GM21526 (cell line): ENCODE measurements around the gene SYNJ2.

Experiments used
- ATAC-seq: cut with Tn5 transposase; IDR thresholded peaks from one replicate; pipeline ENCODE4 v1.9.1; 2021; ENCODE audit warnings: moderate library complexity; ENCODE audit not compliant: unreplicated experiment, low FRiP score

SYNJ2 gene

GRCh38 chr6:157978021-157978783 lies 3.5 kb upstream of the SYNJ2 start:
- no peak for ATAC-seq

GRCh38 chr6:157980288-157981131 lies 1.2 kb upstream of the SYNJ2 start:
- ATAC-seq: no peak

GRCh38 chr6:157981132-157981394 lies 600 bp upstream of the SYNJ2 start:
- ATAC-seq: peak; percentile 8

GRCh38 chr6:157982102-157982562 lies 469 bp downstream of the SYNJ2 start:
- ATAC-seq: no peak

GRCh38 chr6:157982563-157983405 lies 1.1 kb downstream of the SYNJ2 start:
- ATAC-seq: no peak

- no peak for ATAC-seq
Measured at GRCh38 chr6:157983406-157984119, 1.9 kb downstream of the SYNJ2 start.

- no peak for ATAC-seq
Measured at GRCh38 chr6:157984128-157984527, 2.5 kb downstream of the SYNJ2 start.

GRCh38 chr6:157984686-157985225 lies 3.1 kb downstream of the SYNJ2 start:
- ATAC-seq: no peak

GRCh38 chr6:157985378-157986155 lies 3.9 kb downstream of the SYNJ2 start:
- no peak for ATAC-seq

GRCh38 chr6:157987788-157988699 lies 6.4 kb downstream of the SYNJ2 start:
- no peak for ATAC-seq

- no peak for ATAC-seq
Measured at GRCh38 chr6:157988700-157989063, 7.0 kb downstream of the SYNJ2 start.

GRCh38 chr6:157989541-157990289 lies 8.1 kb downstream of the SYNJ2 start:
- no peak for ATAC-seq

GRCh38 chr6:157990321-157991066 lies 8.8 kb downstream of the SYNJ2 start:
- no peak for ATAC-seq

GRCh38 chr6:157991067-157991432 lies 9.4 kb downstream of the SYNJ2 start:
- no peak for ATAC-seq

- ATAC-seq: no peak
Measured at GRCh38 chr6:157993076-157993475, 11.4 kb downstream of the SYNJ2 start.

- no peak for ATAC-seq
Measured at GRCh38 chr6:157994125-157994795, 12.6 kb downstream of the SYNJ2 start.

- ATAC-seq: no peak
Measured at GRCh38 chr6:157995458-157995857, 13.8 kb downstream of the SYNJ2 start.
